Measurements from ENCODE around the gene MLYCD.

GRCh38 chr16:83937922-83938885 lies 39.3 kb downstream of the MLYCD start:
- TF ChIP-seq TAF1 (IDR thresholded peaks at IDR 0.05; ENCODE audit: low read depth): no peak
- no peak for TF ChIP-seq SMC3 (conservative IDR thresholded peaks at IDR 0.05; ENCODE audit: poor library complexity)
- TF ChIP-seq CTCF (IDR thresholded peaks at IDR 0.05; ENCODE audit: poor library complexity, severe bottlenecking): no peak
- no peak for TF ChIP-seq EZH2 (IDR thresholded peaks at IDR 0.05; ENCODE audit: borderline replicate concordance, insufficient read depth, low read length, poor library complexity, severe bottlenecking)

All from neural cell (in vitro differentiated cells).